ENCODE data around the gene MXRA8.
A peak's percentile ranks its signal among the peaks of the same experiment; 100 is the strongest.

Gene MXRA8

GRCh38 chr1:1365875-1366698 lies 7.7 kb upstream of the MXRA8 start:
- DNase-seq: no peak

DNA sequence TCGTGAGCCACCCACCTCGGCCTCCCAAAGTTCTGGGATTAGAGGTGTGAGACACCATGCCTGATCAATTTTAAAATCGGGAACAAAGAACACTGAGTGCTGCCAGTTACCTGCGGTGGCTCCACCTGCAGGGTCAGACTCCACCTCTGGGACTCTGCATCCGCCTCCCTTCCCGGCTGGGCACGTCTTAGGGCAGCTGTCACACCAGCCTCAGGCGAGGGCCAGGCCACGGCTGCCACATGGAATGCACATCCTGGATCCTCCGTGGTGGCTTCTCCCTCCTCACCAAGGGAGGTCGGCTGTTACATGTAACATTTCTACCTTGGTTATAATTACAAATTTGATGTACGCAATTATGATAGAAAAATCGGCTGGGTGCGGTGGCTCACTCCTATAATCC lies 5.9 kb upstream of the MXRA8 start:
- DNase-seq: peak; percentile 37

DNA sequence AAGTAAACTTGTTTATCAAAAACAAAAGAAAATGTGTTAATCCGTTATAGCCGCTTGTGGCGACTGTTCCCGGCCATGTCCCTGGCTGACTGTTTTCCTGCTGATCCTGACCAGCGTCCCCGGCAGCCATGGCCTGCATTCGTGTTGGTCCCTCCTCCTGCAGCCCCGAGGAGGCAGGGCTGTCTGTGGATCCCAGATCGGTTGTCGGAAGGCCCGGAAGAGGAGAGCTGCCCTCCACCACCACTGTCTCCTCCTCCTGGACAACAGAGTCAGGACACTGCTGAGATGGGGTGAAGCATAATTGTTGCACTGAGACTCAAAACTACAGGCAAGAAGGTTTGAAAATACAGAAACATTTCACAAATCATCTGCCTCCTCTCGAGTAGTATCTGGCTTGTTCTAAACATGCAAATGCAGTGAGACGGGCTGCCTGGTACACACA lies 3.6 kb upstream of the MXRA8 start:
- peak; percentile 65 for DNase-seq

DNA sequence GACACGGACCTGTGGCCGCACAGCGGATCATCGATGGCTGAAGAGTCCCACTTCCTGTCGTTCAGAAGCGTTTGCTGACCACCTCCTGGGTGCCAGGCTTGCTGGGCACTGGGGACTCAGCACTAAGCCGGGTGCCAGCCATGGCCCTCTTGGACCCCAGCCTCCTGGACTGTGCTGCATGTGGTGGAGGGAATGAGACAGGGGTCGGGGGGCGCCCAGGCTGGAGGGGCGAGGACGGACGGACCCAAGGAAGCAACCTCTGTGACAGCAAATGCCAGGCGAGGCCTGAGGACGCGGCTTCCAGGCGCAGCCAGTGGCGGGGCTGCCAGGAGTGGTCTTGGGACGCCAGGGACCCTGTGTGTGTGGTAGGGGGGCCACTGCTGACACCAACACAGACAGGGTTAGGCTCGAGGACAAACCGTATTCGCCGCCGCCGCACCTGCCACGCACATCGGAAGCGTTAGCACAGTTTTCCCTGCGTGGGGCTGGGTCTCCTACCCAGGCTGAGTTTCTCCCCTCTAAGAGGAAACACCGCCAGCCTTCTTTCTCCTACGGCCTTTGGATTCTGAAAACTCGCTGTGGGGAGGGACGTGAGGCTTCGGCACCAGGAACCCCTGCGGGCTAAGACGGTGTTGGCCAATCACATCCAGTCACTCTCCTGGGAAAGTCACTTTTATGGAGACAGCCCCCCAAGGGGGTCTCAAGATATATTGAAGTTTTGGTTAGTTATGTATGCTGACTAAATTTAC lies 3.1 kb upstream of the MXRA8 start:
- DNase-seq: no peak

DNA sequence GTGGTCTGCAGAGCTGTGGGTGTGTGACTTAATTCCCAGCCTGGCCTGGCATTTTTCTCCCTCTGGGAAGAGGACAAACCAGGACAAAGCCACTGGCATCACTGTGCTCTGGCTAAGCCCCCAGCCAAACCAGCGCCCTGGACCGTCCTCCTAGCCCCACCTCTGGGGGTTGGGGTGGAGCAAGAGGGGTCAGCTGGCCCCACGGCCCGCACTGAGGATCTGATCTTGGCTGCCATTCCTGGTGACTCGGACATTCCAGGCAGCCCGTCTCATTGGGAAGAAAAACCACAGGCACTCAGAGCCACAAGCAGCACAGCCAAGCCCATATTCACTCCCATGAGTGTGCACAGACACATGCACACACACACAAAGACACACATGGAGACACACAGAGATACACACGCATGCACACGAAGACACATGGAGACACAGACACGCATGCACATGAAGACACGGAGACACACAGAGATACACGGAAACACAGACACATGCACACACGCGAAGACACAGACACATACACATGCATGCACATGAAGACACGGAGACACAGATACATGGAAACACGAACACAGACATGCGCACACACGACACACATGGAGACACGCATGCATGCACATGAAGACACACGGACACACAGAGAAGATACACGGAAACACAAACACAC lies 2.3 kb upstream of the MXRA8 start:
- no peak for DNase-seq

DNA sequence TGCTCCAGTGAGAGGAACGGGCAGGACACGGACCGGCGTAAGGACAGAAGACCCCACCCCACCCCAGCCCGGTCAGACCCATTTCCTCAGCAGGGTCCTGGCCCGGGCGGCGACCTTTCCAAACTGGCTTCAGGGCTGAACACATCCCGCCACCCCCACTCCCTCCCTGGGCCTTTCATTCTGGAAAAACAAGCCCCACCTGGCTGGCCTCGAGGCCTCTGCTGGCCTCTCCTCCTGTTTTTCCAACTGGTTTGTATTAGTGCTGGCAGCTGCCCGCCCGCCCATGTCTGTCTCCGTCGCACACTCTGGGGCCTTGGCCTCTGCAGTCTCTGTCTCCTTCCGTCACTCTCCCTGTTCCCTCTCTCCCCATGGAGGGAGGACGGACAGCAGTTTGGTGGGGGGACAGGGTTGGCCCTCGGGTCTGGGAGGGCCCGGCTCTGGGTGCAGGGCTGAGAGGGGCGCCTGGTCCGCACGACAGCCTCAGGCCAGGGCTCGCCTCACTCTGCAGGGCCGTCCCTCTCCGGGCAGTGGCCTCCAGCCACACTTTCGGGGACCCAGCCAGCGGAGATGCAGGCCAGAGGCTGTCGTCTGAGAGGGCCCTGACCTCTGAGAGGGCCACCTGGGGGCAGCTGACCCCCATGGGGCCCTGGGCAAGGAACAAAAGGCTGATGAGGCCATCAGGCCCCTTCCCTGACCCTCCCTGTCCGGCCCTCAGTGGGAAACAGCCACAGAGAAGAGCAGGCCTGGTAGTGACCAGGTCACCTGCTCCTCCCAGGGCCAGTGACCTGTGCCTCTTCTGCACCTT lies 1.5 kb upstream of the MXRA8 start:
- peak; percentile 37 for DNase-seq

DNA sequence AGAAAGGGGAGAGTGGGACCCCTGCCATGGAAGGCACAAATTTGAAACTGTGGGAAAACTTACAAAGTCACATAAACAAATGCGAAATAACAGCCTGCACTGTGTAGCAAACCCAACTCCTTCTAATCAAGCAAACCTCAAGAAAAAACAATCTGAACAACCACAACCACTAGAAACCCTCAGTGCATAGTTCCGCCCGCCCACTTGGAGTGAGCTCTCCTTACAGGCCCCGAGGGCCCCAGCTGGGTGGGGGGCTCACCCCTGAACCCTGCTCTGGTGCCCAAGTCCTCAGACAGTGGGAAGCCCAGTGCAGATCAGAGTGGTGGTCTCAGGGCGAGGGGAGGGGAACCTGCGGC lies 931 bp upstream of the MXRA8 start:
- no peak for DNase-seq

DNA sequence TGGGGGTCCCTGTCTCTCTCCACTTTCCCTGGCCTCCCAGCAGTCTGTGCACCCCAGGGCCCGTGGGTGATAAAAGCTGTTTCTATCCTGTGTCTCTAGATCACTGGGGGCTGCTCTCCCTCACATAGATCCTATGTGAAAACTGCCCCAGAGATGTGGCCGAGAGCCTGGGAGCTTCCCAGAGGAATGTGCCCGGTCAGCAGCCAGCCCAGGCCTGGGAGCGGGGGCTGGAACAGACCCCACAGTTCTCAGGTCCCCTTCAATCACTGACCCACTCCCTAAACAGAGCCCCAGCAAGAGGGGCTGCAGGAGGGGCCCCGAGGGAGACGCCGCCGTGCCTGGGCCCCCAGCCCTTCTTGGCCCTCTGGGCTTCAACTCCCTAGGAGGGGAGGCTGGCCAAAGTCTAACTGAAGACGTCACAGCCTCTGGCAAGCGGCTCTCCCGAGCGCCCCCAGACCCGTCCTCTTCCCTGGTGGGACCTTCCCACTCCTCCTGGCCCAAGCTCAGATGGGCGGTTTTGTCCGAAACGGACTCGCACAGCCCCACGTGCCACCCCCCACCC lies 403 bp downstream of the MXRA8 start:
- DNase-seq: no peak

DNA sequence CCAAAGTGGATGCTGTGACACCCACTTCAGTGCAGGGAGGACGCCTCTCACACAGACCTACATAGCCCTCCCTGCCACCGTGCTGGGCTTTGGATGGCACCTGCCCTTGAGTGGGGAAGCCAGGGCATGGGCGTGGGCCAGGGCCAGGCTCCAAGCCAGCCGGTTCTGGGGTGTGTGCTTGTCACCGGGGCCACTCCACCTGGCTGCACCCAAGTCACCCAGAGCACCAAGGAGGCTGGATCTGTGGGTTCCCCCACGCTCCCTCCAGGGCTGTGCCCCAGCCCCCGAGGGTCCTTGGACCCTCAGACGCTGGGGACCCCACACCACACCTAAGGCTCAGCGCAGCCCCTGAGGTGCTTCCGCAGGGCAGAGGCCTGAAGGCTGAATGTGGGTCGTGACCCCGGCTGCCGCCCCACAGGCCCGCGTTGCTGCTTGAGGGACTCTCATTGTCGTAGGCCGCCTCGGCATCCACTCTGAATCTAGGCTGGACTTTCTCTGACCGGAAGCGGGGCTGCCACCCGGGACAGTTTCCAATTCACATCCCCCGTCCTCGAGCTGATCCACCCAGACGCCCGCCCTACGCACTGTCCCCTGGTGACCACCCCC lies 1.5 kb downstream of the MXRA8 start:
- peak; percentile 51 for DNase-seq

- no peak for DNase-seq
Observed at GRCh38 chr1:1356166-1356795, 2.1 kb downstream of the MXRA8 start.

DNA sequence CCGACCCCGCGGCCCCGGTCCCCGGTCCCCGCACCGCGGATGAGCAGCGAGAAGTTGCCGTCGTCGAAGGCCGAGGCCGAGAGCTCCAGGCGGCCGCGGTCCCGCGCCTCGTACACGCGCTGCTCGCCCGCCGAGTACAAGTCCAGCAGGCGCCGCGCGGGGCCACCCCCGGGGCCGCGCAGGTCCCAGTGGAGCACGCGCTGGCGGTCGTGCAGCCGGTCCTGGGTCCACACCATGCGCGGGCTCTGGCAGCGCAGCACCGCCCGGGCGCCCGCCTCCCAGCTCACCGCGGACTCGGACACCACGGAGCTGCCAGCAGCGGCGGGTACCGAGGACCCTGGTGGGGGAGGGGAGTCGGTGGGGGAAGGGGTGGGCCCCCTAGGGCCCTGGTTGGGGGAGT lies 2.9 kb downstream of the MXRA8 start:
- peak; percentile 91 for DNase-seq

DNA sequence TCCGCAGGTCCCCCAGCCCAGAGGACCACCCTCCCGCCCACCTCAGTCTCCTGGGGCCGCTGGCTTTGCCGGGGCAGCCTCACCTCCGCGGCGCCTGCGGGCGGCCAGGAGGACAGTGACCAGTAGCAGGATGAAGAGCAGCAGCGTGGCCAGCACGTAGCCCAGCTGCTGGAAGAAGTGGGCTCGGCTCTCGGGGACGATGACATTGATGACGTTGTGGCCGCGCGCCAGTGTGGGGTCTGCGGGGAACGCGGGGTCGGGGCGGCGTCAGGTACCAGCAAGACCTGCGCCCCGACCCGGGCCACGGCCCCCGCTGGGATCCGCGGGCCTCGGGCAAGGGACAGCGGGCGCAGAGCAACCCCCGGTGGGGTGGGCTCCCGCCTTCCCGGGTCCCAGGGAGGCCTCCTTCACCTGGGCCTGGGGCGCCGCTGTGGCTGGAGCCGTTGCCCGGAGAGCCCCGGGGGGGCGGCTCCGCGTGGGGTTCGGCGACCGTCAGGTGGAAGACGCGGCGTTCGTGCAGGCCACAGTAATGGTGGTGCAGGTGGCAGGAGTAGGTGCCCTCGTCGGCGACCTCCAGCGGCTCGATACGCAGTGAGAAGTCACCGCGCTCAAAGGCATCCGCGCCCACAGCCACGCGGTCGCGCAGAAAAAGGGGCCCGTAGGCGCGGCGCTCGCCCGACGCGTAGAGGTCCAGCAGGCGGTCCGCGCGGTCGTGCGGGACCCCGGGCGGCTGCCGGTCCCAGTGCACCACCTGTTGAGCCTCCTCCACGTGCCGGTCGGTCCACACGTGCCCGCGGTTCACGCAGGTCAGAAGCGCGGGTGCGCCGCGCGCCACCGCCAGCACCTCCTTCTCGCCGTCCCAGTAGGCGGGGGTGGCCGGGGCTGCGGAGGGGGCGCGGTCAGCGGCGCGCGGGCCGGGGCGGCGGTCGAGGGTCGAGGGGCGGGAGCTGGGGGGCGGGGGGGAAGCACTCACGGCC lies 3.8 kb downstream of the MXRA8 start:
- peak; percentile 59 for DNase-seq

DNA sequence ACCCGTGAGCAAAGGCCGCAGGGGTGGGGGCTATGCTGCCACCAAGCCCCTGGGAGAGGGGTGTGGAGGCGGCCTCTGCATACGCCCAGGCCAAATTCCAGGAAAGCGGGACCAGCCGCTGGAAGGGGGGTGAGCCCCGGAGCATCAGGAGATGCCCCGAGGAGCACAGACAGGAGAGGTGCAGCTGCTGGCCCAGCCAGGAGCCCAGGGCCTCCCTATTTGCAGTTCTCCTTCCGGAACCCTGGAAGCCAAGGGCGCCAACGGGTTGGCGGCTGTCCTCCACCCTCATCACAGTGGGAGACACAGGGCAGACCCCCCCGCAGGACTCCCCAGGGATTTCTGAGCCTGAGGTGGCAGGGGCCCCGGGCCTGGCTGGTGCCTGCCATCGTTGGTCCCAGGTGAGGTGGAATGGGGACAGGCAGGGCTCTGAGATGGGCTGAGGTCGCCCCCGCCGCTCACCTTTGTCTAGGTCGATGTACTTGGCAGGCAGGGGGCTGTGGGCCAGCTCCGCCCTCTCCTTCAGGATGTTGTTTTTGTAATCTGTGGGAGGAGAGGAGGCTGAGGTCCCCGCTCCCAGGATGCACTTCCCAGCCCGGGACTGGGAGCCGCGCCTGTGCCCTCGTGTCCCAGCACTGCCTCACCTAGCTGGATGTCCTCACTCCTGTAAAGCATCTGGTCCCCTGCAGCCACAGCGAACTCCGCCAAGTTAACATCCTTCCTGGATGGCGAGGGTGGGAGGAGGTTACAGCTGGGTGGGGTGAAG lies 4.8 kb downstream of the MXRA8 start:
- DNase-seq: peak; percentile 65

DNA sequence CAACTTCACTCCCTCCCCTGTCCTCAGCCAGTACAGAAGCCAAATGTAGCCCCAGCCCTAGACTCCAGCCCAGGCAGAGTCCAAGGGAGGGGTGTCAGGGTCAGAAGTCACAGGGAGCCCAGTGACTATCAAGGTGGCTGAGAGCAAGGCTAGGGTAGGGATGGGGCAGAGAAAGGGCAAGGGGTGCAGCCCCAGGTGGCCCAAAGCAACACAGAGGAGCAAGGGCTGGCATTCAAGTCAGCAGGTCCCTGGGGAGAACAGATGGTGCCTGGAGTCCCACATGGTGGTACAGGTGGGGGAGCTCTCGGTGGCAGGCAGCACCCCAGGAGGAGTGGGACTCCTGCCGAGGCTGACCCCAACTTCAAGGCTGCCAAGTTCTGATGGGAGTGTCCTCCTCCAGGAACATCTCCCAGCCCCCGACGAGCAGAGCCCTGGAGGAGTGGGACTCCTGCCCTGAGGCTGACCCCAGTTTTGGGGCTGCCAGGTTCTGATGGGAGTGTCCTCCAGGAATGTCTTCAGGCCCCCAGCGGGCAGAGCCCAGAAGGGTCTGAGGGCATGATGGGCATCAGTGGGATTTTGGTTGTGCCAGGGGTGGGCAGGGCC lies 5.5 kb downstream of the MXRA8 start:
- no peak for DNase-seq

DNA sequence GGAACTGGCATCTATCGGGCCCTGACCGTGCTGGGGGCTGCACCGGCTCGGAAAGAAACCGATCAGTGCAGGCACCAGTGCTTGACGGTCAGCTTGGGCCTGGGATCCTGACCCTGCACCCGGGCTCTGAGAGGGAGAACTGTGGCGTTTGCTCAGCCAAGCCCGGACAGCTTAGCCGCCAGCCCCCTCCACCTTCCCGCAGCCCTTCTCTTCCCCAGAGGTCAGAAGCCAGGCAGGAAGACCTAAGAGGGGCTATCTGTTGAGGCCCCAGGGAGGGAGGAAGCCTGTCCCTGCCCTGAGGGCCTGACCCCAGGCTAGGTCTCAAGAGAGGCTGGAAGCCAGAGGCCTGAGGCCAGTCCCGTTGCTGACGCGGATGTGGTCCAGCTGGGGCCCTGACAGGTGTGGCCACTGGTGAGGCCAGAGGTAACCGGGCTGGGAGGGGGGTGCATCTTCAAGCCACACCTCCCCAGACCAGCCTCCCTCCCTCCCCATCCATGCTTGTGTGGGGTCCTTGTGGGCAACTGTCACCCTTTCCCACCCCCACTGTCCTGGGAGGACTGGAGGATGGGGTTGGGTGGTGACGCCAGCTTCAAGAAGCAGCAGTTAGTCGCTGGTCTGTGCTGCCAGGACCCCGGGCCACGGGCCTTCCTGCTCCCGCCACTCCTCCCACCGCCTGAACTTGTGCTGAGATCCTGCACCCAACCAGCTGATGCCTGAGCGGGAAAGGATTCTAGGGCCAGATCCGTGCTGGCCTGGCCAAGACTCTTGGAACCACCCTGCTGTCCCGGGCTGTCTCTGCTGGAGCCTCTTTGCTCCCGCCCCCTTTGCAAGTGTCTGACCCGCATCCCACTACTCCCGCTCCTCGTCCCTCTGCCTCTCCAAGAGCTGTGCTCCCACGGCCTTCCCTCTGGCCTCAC lies 6.6 kb downstream of the MXRA8 start:
- peak; percentile 65 for DNase-seq

DNA sequence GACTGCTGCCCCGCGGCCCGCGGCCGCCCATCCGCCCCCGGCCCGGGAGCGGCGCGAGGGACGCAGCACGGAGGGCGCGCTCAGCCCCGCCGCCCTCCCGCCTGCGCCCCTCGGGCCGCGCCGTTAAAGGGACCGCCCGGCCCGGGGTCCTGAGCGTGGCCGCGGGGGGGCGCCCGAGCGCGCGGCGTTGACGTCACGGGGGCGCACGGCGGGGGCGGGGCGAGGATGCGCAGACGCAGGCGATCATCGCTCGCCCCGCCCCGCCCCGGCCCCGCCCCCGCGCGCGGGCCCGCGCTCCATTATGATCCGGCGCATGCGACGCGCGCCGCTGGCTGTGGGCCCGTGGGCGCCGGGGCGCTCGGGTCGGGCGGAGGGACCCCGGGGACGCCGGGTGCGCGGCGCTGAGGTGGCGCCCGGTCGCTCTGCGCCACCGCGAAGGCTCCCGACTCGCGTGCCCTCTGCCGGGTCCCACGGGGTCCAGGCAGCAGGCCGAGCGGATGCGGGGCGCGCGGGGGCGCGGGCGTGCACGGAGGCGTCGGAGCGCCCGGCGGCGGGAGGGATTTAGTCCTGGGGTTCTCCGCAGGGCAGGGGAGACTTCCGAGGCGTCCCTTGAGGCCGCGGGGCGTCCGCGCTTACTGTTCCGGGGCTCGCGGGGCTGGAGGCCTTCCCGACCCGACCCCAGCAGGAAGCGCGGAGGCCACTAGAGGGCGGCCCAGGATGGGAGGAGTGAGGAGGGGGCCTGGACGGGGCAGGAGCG lies 8.9 kb downstream of the MXRA8 start, which contains the start of gene DVL1:
DVL1 (minus strand) TSS at position 163 of the 757 bp plus-strand sequence. CDS start 353 bp downstream, outside the sequence.
- peak; percentile 84 for DNase-seq
